NCI-H748 (cell line): ENCODE results near the gene ARHGAP9.

Experiments
- DNase-seq: peaks from one replicate; lab custom pipeline; 2025; ENCODE audit not compliant: unreplicated experiment; lab: John Stamatoyannopoulos, UW

Gene ARHGAP9

DNA sequence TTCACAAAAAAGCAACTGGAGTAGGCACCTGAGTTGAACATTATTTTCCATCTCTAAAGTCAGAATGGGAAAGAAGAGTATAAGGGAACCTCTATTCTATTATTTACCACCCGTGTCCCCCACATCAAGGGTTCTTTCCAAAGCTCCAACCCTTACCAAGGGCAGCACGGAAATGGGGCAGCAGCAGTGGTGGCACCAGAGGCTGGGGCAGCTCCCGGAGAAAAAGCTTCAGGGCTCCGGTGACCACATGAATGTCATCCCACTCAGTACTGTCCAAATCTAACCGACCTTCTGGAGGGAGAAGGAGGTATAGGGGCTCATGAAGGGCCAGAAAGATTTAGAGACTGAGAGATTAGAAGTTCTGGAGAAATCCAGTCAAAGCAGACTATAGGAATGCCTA lies 5.8 kb downstream of the ARHGAP9 start:
- DNase-seq, result no peak

DNA sequence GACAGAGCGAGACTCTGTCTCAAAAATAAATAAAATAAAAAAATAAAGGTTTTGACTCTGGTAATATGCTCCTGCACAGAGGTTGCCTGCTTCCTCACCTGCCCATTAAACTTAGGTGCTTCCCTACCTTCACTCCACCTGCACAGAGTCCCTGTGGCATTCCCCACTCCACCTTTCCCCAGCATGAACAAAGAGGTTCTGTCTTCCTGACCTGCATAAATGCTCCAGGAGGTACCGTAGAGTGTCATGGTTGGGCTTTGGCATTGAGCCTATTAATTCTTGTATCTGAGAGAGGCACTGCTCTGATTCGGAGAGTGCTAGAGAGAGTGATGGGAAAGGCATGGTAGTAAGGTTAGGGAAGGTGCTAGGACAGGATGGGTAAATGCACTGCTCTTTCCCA lies 6.3 kb downstream of the ARHGAP9 start:
- DNase-seq, result peak; percentile 15

DNA sequence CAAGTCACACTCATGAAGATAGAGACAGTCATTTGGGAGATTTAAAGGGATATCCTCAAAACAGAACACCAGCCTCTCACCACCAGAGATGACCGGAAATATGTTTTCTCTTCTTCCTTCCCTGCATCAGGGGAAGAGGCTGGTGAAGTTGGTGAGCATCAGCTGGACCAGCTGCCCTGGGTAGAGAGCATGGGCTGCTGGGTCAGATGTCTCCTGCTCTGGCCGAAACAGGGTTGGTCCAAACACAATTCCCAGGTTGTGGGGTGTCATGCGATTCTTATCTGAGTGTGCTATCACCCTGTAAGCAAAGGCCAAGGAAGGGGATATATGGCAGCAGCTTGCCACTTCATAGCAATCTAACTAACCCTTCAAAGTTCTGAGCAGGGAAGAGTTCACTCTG lies 7.3 kb downstream of the ARHGAP9 start:
- no peak for DNase-seq

DNA sequence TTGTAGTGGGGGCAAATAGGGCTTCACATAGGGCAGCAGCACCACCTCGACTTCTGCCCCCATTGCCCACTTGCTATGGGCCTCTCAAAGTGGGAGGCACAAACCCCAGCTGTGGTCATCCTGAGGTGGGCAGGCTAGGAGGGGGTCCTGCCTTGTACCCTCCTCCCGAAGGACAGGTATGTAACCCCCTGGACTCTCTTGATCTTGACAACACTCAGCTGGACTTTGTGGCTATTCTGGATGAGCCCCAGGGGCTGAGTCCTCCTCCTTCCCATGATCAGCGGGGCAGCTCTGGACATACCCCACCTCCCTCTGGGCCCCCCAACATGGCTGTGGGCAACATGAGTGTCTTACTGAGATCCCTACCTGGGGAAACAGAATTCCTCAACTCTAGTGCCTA lies 8.0 kb downstream of the ARHGAP9 start:
- DNase-seq, result no peak

DNA sequence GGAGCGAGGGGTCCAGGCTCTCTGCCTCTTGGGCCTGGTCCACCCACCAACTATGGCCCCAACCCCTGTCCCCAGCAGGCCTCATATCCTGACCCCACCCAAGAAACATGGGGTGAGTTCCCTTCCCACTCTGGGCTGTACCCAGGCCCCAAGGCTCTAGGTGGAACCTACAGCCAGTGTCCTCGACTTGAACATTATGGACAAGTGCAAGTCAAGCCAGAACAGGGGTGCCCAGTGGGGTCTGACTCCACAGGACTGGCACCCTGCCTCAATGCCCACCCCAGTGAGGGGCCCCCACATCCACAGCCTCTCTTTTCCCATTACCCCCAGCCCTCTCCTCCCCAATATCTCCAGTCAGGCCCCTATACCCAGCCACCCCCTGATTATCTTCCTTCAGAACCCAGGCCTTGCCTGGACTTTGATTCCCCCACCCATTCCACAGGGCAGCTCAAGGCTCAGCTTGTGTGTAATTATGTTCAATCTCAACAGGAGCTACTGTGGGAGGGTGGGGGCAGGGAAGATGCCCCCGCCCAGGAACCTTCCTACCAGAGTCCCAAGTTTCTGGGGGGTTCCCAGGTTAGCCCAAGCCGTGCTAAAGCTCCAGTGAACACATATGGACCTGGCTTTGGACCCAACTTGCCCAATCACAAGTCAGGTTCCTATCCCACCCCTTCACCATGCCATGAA lies 8.6 kb downstream of the ARHGAP9 start:
- DNase-seq, result no peak

DNA sequence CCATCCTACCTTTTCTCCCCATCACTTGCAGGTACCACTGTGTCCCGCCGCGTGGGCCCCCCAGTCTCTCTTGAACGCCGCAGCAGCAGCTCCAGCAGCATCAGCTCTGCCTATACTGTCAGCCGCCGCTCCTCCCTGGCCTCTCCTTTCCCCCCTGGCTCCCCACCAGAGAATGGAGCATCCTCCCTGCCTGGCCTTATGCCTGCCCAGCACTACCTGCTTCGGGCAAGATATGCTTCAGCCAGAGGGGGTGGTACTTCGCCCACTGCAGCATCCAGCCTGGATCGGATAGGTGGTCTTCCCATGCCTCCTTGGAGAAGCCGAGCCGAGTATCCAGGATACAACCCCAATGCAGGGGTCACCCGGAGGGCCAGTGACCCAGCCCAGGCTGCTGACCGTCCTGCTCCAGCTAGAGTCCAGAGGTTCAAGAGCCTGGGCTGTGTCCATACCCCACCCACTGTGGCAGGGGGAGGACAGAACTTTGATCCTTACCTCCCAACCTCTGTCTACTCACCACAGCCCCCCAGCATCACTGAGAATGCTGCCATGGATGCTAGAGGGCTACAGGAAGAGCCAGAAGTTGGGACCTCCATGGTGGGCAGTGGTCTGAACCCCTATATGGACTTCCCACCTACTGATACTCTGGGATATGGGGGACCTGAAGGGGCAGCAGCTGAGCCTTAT lies 9.2 kb downstream of the ARHGAP9 start:
- DNase-seq, result no peak

DNA sequence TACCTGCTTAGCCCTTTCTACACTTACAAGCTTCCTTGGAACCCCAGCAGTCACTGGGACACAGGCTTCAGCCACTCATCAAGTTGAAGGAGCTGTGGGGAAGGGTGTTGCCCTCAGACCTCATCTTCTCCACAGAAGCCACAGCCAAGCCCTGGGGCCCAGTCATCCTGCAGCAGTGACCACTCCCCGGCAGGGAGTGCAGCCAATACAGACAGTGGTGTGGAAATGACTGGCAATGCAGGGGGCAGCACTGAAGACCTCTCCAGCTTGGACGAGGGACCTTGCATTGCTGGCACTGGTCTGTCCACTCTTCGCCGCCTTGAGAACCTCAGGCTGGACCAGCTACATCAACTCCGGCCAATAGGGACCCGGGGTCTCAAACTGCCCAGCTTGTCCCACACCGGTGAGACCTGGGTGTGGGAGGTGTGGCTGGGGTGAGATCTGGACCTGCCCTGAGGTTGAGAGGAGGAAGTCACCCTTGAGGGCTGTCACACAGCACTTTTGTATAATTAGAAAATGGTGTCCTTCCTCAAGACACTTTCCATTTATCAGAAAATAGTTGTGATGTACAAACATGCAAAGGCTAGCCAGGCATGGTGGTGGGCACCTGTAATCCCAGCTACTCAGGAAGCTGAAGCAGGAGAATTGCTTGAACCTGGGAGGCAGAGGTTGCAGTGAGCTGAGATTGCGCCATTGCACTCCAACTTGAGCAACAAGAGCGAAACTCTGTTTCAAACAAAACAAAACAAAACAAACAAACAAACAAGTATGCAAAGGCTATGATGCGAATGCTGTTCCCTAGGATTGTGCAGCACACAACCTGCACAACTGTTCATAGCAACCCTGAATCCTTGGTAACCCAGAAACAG lies 10.1 kb downstream of the ARHGAP9 start:
- no peak for DNase-seq

DNA sequence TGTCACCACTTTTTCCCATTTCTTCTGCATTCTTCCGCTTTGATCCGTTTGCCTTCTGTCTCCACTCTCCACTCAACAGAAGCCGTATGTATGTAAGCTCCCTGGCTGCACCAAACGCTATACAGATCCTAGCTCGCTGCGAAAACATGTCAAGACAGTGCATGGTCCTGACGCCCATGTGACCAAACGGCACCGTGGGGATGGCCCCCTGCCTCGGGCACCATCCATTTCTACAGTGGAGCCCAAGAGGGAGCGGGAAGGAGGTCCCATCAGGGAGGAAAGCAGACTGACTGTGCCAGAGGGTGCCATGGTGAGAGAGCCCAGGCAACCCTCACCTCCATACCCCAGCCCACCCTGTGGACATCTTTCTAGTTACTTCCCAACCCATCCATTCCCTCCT lies 11.8 kb downstream of the ARHGAP9 start:
- no peak for DNase-seq

DNA sequence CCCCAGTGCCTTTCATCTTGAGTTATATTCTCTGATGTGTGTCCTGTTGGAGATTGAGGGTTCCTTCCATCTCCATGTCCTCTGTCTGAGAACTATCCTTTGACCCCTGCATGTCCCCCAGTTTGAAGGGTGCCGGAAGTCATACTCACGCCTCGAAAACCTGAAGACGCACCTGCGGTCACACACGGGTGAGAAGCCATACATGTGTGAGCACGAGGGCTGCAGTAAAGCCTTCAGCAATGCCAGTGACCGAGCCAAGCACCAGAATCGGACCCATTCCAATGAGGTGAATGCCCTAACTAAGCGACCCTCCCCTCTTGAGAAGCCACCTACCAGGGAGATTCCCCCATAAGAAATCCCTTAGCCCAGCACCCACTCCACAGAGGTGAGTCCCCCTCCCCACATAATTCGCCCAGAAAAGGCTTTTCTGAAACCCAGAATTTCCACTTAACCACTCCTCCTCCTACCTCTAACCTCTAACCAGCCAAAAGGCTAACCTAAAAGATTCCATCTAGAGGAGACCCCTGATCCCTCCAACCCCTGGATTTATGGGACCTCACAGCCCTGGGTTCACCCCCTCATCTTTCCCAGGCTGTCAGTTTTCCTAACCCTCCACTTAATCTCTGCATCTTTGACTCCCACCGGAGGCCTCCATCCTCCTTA lies 12.3 kb downstream of the ARHGAP9 start:
- no peak for DNase-seq

DNA sequence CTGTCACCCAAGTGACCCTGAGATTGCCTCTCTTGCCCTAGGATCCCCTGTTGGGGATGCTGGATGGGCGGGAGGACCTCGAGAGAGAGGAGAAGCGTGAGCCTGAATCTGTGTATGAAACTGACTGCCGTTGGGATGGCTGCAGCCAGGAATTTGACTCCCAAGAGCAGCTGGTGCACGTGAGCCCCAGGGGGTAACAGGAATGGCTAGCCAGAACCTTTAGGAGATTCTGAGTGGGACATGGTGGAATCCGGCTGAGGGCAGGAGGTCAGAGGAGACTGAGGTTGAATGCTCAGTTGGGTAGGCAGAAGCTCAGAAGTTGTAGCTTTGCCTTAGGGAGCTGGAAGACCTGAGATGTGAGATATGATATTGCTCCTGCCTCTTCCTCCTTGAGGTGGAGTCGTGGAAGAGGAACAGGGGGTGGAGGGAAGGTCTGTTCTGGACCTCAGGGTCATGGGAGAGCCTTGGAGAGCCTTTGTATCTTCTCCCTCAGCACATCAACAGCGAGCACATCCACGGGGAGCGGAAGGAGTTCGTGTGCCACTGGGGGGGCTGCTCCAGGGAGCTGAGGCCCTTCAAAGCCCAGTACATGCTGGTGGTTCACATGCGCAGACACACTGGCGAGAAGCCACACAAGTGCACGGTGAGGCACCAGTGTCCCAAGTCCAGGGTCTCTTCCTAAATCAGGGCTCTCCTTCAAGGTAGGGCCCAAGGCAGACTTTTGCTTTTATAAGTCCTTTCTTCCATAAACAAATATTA lies 13.7 kb downstream of the ARHGAP9 start:
- DNase-seq, result no peak

DNA sequence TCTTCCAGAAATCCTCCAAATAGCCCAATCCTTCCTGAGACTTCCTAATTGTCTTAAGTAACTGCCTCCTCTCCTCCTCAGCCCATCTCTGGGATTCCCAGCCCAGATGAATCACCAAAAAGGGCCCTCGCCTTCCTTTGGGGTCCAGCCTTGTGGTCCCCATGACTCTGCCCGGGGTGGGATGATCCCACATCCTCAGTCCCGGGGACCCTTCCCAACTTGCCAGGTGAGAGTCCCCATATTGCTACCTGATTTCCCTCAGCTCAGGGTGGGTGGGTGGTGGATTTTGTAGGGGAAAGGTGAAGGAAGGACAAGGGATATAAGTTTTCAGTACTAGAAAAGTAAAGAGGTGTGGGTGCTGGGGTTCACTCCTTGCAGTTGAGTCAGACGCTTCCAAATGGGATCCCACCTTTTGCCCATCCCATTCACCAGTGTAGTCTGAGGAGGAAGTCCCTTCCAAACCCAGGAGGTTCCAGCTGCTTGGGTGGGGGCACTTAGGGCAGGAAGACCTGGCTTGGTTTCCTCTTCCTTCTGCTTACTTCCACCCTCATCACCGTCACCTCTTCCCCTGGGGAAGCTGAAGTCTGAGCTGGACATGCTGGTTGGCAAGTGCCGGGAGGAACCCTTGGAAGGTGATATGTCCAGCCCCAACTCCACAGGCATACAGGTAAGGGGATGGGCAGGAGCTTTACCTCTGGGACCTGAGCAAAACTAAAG lies 14.5 kb downstream of the ARHGAP9 start:
- DNase-seq, result no peak

DNA sequence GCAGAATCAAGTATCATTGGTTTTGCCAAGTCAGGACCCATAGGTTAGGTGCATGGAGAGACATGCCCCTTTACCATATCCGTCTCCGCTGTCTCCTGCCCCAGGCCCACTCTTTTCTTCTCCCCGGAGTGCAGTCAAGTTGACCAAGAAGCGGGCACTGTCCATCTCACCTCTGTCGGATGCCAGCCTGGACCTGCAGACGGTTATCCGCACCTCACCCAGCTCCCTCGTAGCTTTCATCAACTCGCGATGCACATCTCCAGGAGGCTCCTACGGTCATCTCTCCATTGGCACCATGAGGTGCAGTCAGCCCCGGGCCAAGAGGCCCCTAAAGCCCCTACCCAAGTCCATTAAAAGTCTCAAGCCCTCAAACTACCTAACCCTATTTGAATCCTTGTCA lies 15.1 kb downstream of the ARHGAP9 start:
- DNase-seq, result no peak

DNA sequence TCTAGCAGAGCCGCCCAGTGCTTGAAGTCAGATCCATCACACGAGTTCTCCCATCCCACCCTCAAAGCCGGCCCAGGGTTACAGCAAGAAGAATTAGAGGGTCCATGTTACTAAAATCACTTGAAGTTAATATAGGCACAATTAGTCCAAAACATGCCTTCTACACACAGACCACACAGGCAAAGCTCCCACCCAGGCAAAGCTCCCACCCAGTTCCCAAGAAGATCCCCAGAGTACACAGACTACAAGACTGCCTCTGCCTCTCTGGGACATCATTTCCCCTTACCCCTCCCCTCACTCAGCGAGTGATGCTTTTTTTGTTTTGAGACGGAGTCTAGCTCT lies 16.8 kb downstream of the ARHGAP9 start:
- DNase-seq, result no peak

DNA sequence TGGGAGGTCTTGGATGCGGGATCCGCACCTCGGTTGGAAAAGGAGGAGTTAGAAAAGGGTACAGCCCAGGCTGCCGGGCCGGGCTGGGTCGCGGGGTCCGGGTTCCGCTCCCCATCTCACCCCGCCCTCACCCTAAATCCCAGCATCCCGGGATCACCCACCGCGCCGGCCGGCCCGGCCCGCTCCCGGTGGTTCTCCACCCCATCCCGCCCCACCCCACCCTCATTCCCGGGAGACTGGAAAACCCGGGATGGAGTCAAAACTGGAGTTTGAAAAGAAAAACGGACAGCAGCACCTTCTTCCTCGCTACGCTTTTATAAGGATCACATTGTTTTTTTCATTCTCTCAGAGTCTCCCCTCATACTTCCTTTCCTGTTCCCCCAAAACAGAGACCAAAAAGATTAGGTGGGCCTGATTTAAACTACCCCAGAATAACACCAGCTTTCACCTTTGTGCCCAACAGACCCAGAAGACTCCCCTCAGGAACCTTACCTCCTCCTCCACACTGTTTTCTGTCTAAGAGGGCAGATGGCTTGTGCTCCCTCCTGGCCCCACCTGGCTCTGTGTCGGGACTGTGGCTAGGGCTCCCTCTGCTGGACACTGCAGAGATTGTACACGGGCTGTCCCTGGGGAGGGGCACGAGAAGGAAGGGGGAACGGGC lies 17.3 kb downstream of the ARHGAP9 start:
- DNase-seq, result peak; percentile 89

DNA sequence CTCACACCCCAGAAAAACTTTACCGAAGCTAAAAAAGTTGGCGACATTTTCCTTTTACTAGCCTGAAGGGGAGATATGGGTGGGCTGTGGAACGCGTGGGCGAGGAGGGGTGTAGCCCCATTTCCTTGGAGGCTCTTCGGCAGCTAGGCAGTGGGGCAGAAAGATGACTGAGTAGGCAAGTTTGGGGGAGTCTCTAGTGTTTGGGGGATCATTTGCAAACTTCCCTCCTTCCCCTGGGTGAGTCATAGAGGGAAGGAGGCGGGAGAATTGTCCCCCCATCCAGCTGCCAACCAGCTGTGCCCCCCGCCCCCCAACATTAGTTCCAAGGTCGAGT lies 17.8 kb downstream of the ARHGAP9 start:
- DNase-seq, result no peak

DNA sequence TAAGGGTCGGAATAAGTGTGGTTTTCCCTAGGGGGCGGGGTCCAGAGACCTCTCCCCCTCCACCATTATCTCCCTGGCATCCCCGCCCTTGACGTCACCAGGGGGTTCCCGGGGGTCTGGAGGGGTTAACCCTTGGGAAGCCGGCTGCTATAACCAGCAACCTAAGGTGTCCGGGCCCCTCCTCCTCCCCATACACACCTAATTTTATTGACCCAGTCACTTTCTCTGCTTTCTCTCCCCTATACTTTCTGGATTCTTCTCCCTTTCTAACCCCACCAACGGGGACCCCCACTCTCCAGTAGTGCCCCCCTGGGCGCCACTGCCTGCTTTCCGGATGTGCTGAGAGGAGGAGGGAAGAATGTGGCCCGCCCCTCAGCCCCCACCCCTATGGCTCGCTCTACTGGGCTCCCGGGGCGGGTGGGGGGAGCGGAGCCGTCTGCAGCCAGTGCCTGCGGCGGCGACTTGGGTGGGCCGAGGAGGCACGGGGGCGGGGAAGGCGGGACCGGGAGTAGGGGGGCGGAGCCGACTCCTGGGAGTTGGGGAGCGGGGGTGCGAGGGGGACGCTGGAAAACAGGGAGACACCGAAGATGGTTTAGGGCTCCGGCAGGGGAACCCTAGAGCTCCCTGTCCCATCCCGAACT lies 18.3 kb downstream of the ARHGAP9 start:
- peak; percentile 45 for DNase-seq

DNA sequence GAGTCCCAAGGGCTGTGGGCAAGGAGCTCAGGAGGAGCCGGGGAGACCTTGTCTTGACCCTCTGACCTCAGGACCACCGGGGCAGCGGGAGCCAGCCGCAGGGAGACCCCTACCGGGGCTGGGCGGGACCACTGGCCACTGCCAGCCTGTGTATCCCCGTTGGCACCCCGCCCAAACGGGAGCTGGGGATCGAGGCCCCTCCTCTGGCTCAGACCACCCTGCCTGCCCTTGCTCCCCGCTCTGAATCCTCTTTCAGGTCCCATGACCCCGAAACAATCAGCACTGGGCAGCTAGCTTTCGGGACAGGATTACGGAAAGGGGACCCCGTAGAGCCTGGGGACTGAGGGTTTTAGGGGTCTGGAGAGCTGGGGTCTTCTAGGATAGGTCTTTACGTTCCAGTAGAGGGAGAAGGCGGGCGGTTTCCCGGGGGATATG lies 18.8 kb downstream of the ARHGAP9 start:
- DNase-seq, result peak; percentile 31

DNA sequence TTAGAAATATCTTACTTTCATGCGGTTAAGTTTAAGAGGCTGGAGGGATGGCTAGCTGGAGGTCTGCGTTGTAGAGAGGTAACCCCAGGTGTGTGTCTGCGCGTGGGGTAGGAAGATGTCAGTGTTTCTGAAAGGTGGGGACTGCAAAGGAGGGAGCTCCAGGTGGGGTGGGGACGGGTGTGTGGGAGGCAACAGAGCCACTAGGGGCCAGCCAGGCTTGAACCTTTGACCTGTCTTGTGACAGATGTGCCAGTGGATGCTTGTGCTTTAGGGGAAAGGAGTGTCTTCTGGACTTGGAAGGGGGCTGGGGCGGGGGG lies 19.2 kb downstream of the ARHGAP9 start:
- peak; percentile 31 for DNase-seq

DNA sequence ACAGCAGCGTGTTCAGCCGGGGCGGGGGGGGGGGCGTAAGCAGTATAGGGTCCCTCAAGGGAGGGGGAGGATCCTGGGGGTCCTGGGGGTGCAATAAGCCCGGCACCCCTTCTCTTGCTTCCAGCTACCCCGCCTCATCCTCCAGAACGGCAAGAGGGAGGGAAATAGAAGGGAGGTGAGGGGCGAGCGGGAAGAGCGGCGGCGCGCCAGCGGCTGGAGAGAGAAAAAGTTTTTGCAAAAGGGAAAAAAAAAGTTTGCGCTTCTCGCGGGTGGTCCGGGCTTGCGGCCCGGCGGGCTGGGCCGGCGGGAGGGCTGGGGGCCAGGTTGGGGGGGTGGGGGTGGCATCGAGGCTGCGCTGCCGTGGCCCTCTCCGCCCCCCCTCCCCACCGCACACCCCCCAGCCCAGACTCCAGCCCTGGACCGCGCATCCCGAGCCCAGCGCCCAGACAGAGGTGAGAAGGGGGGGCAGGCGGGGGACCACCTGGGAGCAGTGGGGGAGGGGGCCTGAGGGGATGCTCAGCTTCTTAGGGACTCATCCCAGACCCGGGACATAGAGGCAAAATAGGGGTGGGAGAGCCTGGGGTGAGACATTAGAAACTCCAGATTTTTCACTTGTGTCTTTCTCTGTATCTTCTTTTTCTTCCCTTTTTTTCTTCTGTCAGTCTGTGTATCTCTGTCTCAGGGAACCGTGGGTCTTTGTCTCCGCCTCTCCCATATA lies 19.8 kb downstream of the ARHGAP9 start, which contains the start of gene GLI1:
Gene GLI1 (plus strand): TSS at position 36 of the 718 bp plus-strand sequence. CDS start 3,907 bp downstream, outside the sequence.
- peak; percentile 39 for DNase-seq
